A549 (cell line): Measurements from ENCODE around the gene SHOC2.

Source experiments
- CHD4 ChIP-seq: fragments of 200-600 bp; sonication (generic); IDR thresholded peaks from 2 replicates; pipeline ENCODE4 v1.6.1; 2016; ENCODE audit warnings: antibody characterized with exemption, mild to moderate bottlenecking, borderline replicate concordance
- EP300 ChIP-seq, 2 experiments: fragments of >200 bp; sonication (Bioruptor Twin); formaldehyde crosslinking; IDR thresholded peaks; 2 replicates in 1 of 2; 3 replicates in 1 of 2; pipeline ENCODE4 v1.6.1; 2016 to 2017
- FOSL2 ChIP-seq, 2 experiments: fragments of 450-650 bp in 1 of 2; fragments of >200 bp in 1 of 2; sonication (Bioruptor Twin) in 1 of 2; formaldehyde crosslinking; IDR thresholded peaks; 2 replicates each; pipeline versions ENCODE4 v1.5.0 to v1.6.1; 2016 to 2020; ENCODE audit warnings: mild to moderate bottlenecking in 1 of 2, moderate library complexity in 1 of 2
- FOXS1 ChIP-seq: fragments of 250-450 bp; sonication (Bioruptor Pico); IDR thresholded peaks from 2 replicates; pipeline ENCODE4 v1.5.0; 2020; ENCODE audit warnings: mild to moderate bottlenecking, moderate library complexity
- JUNB ChIP-seq: fragments of >200 bp; sonication (Bioruptor Twin); formaldehyde crosslinking; IDR thresholded peaks from 2 replicates; pipeline ENCODE4 v1.6.1; 2016
- NR3C1 ChIP-seq: fragments of >200 bp; sonication (Bioruptor Twin); formaldehyde crosslinking; IDR thresholded peaks from 3 replicates; pipeline ENCODE4 v1.6.1; 2017
- POLR2A ChIP-seq: IDR thresholded peaks from 2 replicates; pipeline ENCODE4 v1.6.1; 2012; ENCODE audit warnings: mild to moderate bottlenecking, low read length
- RCOR1 ChIP-seq: fragments of 150-350 bp; IDR thresholded peaks from 2 replicates; pipeline ENCODE4 v1.6.1; 2014; ENCODE audit warnings: antibody characterized with exemption, low read length, low read depth
- SMC3 ChIP-seq: fragments of >200 bp; sonication (Bioruptor Twin); formaldehyde crosslinking; IDR thresholded peaks from 3 replicates; pipeline ENCODE4 v1.6.1; 2018; ENCODE audit warnings: inconsistent platforms
- SREBF2 ChIP-seq: fragments of 450-650 bp; IDR thresholded peaks from 2 replicates; pipeline ENCODE4 v1.6.1; 2014; ENCODE audit warnings: mild to moderate bottlenecking, moderate library complexity
- TF ChIP-seq, protein P1 (sequence below): fragments of >200 bp; sonication (Bioruptor Twin); formaldehyde crosslinking; IDR thresholded peaks from 3 replicates; pipeline ENCODE4 v1.5.1; 2016
- TF ChIP-seq, protein P2 (sequence below): fragments of 450-650 bp; IDR thresholded peaks from 2 replicates; pipeline ENCODE4 v1.6.1; 2014; ENCODE audit warnings: antibody characterized with exemption
- TF ChIP-seq, protein P3 (sequence below): IDR thresholded peaks from 2 replicates; pipeline ENCODE4 v1.6.1; 2012

DNA sequence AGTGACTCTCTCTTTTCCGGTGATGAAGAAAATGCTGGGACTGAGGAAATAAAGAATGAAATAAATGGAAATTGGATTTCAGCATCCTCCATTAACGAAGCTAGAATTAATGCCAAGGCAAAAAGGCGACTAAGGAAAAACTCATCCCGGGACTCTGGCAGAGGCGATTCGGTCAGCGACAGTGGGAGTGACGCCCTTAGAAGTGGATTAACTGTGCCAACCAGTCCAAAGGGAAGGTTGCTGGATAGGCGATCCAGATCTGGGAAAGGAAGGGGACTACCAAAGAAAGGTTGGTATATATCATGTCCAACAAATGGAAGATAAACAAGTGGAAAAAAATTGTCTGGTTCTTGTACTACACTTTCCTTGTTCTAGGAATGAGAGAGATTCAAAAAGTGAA is 38.2 kb upstream of the SHOC2 start:
- TF ChIP-seq SMC3 (no peak), JUNB (no peak), POLR2A (no peak), EP300 (IDR thresholded peaks at IDR 0.05) (no peak), FOXS1 (CRISPR knock-in tag) (no peak), RCOR1 (no peak), SREBF2 (no peak), FOSL2 (IDR thresholded peaks at IDR 0.05) (no peak), FOSL2 (CRISPR knock-in tag; IDR thresholded peaks at IDR 0.05) (no peak), CHD4 (no peak), NR3C1 (no peak)
- TF ChIP-seq, protein P1, sequence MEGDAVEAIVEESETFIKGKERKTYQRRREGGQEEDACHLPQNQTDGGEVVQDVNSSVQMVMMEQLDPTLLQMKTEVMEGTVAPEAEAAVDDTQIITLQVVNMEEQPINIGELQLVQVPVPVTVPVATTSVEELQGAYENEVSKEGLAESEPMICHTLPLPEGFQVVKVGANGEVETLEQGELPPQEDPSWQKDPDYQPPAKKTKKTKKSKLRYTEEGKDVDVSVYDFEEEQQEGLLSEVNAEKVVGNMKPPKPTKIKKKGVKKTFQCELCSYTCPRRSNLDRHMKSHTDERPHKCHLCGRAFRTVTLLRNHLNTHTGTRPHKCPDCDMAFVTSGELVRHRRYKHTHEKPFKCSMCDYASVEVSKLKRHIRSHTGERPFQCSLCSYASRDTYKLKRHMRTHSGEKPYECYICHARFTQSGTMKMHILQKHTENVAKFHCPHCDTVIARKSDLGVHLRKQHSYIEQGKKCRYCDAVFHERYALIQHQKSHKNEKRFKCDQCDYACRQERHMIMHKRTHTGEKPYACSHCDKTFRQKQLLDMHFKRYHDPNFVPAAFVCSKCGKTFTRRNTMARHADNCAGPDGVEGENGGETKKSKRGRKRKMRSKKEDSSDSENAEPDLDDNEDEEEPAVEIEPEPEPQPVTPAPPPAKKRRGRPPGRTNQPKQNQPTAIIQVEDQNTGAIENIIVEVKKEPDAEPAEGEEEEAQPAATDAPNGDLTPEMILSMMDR = no peak
- TF ChIP-seq, protein P2, sequence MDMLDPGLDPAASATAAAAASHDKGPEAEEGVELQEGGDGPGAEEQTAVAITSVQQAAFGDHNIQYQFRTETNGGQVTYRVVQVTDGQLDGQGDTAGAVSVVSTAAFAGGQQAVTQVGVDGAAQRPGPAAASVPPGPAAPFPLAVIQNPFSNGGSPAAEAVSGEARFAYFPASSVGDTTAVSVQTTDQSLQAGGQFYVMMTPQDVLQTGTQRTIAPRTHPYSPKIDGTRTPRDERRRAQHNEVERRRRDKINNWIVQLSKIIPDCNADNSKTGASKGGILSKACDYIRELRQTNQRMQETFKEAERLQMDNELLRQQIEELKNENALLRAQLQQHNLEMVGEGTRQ = no peak
- TF ChIP-seq, protein P3, sequence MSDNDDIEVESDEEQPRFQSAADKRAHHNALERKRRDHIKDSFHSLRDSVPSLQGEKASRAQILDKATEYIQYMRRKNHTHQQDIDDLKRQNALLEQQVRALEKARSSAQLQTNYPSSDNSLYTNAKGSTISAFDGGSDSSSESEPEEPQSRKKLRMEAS = no peak
